GM13977 (cell line): ENCODE data around the gene C6orf132.

Experiments used
- DNase-seq: peaks from one replicate; pipeline ENCODE4 v3.0.0; 2012; ENCODE audit warnings: low spot score
- in situ Hi-C: fragments of 300-500 bp; cut with MboI; formaldehyde crosslinking; loops from one replicate; pipeline ENCODE4 v1.12.0; 2022; ENCODE audit warnings: low sequenced_read_pairs, low pct_unique_long_range_greater_than_20kb, mixed read lengths, inconsistent platforms; ENCODE audit not compliant: unreplicated experiment
- TF ChIP-seq, protein P1 (sequence below): IDR thresholded peaks from 2 replicates; pipeline ENCODE4 v1.5.1; 2012; ENCODE audit warnings: mild to moderate bottlenecking, control low read depth; ENCODE audit not compliant: insufficient read depth; ENCODE audit errors: extremely low read depth, missing control alignments

C6orf132 gene

DNA sequence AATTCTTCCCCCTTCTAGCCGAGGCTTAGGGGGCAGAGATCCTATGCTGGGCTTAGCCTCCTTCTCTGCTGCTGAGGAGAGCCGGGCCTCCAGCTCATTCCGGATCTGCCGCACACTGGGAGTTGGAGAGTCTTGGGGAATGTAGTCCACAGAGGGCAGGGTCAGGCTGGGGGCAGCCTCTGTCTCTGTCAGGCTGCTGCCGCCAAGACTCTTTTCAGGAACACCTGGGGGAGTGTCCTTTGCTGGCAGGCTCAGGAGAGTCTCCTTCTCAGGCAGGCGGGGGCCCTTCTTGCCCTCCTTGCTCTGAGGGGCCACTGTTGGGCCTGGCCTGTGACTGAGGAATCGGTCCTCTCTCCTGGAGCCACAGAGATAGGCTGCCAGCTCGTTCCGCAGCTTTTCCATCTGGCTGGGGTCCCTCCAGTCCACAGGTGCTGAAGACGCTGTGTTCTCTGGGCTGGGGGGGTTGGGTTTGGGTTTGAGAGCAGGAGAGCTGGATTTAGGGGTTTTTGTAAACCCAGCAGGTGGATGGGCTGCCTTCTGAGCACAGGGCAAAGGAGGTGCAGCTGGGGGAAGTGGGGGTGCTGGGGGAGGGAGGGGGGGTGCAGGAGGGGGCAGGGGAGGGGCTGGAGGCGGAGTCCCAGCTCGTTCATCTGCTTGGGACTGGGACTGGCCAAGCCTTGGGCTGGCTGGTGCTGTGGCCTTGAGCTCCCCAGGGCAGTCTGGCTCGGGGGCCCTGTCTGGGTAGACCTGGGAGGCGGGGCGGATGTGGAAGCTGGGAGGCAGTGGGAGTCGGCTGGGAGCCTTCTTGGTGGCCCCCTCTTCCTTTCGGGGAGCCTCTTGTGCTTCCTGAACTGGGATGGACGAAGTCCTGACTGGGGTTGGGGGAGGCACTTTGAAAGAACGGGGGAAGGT lies 36.1 kb downstream of the C6orf132 start:
- in situ Hi-C loops = no loop called here
- DNase-seq = no peak
- TF ChIP-seq, protein P1, sequence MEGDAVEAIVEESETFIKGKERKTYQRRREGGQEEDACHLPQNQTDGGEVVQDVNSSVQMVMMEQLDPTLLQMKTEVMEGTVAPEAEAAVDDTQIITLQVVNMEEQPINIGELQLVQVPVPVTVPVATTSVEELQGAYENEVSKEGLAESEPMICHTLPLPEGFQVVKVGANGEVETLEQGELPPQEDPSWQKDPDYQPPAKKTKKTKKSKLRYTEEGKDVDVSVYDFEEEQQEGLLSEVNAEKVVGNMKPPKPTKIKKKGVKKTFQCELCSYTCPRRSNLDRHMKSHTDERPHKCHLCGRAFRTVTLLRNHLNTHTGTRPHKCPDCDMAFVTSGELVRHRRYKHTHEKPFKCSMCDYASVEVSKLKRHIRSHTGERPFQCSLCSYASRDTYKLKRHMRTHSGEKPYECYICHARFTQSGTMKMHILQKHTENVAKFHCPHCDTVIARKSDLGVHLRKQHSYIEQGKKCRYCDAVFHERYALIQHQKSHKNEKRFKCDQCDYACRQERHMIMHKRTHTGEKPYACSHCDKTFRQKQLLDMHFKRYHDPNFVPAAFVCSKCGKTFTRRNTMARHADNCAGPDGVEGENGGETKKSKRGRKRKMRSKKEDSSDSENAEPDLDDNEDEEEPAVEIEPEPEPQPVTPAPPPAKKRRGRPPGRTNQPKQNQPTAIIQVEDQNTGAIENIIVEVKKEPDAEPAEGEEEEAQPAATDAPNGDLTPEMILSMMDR = no peak

GRCh38 chr6:42105709-42106108 lies 36.7 kb downstream of the C6orf132 start:
- in situ Hi-C loops = no loop called here
- TF ChIP-seq, protein P1 = no peak
- DNase-seq = no peak

GRCh38 chr6:42105156-42105648 lies 37.2 kb downstream of the C6orf132 start:
- no peak for DNase-seq
- TF ChIP-seq, protein P1 = no peak
- in situ Hi-C loops = no loop called here

GRCh38 chr6:42104804-42105125 lies 37.7 kb downstream of the C6orf132 start:
- in situ Hi-C loops = no loop called here
- TF ChIP-seq, protein P1 = no peak
- DNase-seq = no peak

- TF ChIP-seq, protein P1 = peak; percentile 88
- in situ Hi-C loops = no loop called here
- peak; percentile 91 for DNase-seq
Measured at GRCh38 chr6:42104095-42104803, 38.2 kb downstream of the C6orf132 start.

DNA sequence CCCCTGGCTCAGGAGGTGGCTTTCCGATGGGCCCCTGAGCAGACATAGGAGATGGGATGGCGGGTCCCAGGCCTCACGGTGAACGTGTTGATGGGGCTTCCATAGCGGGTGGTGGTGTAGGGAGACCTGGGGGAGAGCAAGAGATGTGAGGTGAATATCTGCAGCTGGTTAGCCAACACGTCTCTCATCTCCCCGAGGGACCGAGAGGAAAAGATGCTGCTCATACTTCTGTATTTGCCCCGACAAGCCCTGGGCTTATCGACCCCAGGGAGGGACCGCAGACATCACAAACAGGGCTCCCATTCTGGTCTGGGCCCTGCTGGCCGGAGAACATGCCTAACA lies 38.7 kb downstream of the C6orf132 start:
- TF ChIP-seq, protein P1 = no peak

More for the DNA sequence above, 38.7 kb downstream of the C6orf132 start:
- in situ Hi-C loops = no loop called here
- DNase-seq = no peak
